Right lobe of liver (tissue), 4 donors: ENCODE results near the gene PGAP3.

Experiments
- CTCF ChIP-seq, 4 donors: fragments of 200-600 bp in 3 of 4; fragments of 450-650 bp in 1 of 4; IDR thresholded peaks; one replicate each; pipeline versions ENCODE4 v1.5.1 to v1.8.0; 2016 to 2022; ENCODE audit warnings: antibody characterized with exemption in 4 of 4, mild to moderate bottlenecking in 2 of 4
- POLR2A ChIP-seq: fragments of 450-650 bp; IDR thresholded peaks from one replicate; pipeline ENCODE4 v1.6.1; 2017; ENCODE audit warnings: antibody characterized with exemption, mild to moderate bottlenecking
- donor health status: DM: no; HTN: no; CAD: no.
- donor health status: DM: no; HTN: no; CAD: no.
- donor health status: DM: no; HTN: yes; CAD: no.

- TF ChIP-seq CTCF (IDR thresholded peaks at IDR 0.05) = no peak
- TF ChIP-seq POLR2A = no peak
Observed at GRCh38 chr17:39635614-39636176, 52.2 kb downstream of the PGAP3 start.
